CD4-positive, alpha-beta T cell treated with Interleukin-15 for 1 hour (primary cell): Measurements from ENCODE around the gene NCR3LG1.
"Not testable (repeated sequence)": the region's sequence is repeated elsewhere in the genome, so short reads cannot be mapped to it uniquely, and the experiment has no call there.

Experiments used
- DNase-seq: peaks from one replicate; pipeline ENCODE4 v3.0.0-alpha.2; 2020

The NCR3LG1 gene

GRCh38 chr11:17413414-17414316, 62.1 kb downstream of the NCR3LG1 start:
- no peak for DNase-seq

GRCh38 chr11:17414317-17414737, 62.7 kb downstream of the NCR3LG1 start:
- DNase-seq = no peak

GRCh38 chr11:17414992-17415391, 63.4 kb downstream of the NCR3LG1 start:
- DNase-seq = no peak

GRCh38 chr11:17415523-17416104, 64.0 kb downstream of the NCR3LG1 start:
- DNase-seq = no peak

GRCh38 chr11:17416492-17416891, 64.9 kb downstream of the NCR3LG1 start:
- no peak for DNase-seq

- no peak for DNase-seq
Observed at GRCh38 chr11:17418444-17419081, 67.0 kb downstream of the NCR3LG1 start.

- DNase-seq = no peak
Observed at GRCh38 chr11:17421781-17422180, 70.2 kb downstream of the NCR3LG1 start.

GRCh38 chr11:17423533-17424310, 72.1 kb downstream of the NCR3LG1 start:
- no peak for DNase-seq

GRCh38 chr11:17426233-17426632, 74.6 kb downstream of the NCR3LG1 start:
- DNase-seq = not testable (repeated sequence)
